AG08395 (cell line): ENCODE results near the gene RAP1GAP2.

ENCODE experiments used
- DNase-seq: peaks from one replicate; pipeline ENCODE4 v3.0.0; 2012; ENCODE audit warnings: mixed read lengths, low spot score

Gene RAP1GAP2

DNA sequence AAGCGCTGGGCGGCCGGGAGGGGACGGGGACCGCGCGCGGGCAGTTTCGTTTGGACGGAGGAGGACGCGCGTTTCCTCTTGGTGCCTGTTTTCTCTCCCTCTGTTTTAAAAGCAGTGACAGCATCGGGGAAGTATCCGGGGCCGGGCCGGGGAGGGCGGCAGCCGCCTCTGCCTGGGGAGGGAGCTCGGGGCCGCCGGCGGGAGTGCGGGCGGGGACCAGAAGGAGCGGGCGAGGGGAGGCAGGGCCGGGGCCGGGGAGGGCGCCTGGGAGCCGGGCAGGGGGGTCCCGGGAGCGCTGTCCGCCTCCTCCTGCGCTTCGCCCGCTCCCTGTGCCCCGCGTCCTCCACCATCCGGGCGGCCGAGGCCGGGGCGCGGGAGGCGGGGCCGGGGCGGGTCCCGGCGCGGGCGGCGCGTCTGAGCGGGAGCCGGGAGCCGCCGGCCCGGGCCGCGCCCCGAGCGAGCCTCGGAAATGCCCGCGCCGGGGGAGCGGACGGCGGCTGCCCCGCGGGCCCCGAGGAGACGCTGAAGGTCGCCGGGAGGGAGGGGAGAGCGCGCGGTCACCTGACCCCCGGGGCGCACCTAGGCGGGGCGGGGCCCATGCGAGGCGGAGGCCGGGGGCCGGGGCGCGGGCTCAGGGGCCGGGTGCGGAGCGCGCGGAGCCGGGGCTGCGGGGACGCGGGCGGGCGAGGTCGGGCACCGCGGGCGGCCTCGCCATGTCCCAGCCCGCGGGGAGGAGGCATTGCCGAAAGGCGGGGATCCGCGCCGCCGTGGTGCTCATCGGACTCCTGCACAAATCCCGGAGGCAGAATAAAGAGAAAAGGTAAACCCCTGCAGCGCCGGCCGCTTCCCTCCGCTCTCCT lies 57.3 kb downstream of the RAP1GAP2 start:
- DNase-seq, result peak; percentile 57

DNA sequence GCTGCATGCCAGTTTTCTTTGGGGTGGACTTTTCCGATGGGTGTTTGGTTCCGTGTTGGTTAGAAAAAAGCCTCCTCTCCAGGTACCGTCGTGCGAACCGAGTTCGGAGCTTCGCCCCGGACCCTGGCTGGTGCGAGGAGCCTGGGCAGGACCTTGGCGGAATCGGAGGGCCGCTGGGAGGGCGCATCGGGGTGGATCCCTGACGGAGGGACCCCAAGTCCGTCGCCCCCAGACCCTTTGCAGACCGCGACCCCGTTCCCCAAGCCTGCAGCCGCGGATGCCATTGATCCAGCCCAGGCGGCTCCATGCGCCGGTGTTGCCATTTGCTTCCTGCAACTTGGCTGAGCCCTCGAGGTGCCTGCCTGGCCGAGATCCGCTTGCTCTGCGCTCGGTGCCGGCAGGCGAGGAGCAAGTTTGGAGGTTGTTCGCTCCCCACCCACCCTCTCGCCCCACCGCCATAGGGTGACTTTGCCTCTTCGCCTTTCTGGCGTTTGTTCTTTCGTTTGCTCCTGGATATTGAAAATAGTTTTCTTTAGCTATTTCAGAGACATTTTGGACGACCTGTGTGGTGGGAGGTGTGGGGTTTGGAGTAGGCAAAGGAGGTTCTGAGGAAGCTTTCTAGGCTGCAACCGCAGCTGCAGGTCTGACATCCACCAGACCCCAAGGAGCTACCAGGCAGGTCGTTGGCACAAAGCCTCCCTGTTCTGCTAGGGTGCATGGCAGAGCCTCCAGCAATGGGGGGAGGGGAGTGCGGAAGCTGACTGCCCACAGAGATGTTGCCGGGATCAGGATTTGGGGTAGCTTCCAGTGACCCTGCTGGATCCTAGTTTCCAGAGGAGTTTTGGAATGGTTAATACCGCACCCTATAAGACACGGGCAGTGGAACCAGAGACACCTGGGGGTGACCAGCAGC lies 58.2 kb downstream of the RAP1GAP2 start:
- no peak for DNase-seq

DNA sequence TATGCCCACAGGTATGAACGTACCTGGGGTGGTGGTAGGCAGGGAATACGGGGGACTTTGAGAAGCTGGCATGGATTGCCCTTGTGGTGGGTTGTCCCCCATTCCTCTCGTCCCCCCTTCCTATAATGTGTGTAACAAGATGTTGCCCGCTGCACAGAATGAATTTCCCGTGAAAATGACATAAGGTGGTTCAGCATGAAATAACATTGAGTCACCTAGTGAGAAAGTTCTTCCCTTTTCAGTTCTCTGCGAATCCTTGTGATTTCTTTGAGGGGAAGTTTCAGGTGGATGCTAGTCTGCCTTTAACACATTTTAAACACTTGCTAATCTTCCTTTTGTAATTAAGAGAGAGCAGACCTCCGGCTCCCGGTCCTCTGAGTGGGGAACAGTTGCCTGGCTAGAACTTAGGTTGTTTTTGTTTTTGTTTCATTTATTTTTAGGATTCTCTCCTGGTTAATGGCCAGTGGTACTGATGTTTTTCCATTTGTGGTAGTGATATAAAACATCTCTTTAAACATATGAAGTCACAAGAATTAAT lies 58.9 kb downstream of the RAP1GAP2 start:
- no peak for DNase-seq

DNA sequence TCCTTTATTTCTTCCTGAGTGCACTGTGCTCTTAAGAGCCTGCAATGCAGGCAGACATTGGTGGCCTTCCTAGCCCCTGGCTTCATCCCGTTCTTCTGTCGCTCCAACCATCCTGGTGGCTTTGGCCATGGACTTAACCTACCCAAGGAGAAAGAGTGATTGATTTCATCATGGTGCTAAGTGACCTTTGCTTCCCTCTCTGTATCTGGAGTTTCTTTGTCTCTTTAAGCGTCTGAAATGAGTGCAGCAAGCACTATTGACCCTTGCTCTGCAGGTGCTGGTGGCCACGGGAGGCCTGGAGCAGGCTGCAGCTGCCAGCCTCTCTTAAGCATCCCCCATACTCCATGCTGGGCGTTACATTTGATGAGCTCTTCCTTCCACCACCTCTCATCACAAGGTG lies 60.5 kb downstream of the RAP1GAP2 start:
- no peak for DNase-seq

DNA sequence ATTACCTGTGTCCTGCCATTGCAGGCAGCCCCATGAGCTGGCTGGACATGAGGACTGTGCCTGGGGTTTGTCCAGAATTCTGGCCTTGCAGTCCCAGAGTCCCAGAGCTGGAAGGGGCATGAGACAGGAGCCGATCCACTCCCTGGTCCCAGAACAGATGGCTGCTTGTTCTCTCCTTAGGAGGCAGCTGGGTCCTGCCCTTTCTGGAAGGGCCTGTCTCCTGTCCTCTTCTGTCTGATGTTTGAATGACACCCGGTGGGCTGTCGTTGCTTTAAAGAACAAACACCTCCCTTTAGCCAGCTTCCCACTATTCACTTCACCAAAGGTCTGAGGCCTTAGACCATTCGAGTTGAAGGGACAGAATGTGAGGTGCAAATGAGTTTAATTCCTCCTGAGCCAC lies 63.8 kb downstream of the RAP1GAP2 start:
- DNase-seq, result no peak

- DNase-seq, result no peak
Measured at GRCh38 chr17:2860883-2861282, 64.6 kb downstream of the RAP1GAP2 start.

- DNase-seq, result no peak
Measured at GRCh38 chr17:2862197-2862596, 66.0 kb downstream of the RAP1GAP2 start.

- no peak for DNase-seq
Measured at GRCh38 chr17:2863204-2863603, 67.0 kb downstream of the RAP1GAP2 start.

DNA sequence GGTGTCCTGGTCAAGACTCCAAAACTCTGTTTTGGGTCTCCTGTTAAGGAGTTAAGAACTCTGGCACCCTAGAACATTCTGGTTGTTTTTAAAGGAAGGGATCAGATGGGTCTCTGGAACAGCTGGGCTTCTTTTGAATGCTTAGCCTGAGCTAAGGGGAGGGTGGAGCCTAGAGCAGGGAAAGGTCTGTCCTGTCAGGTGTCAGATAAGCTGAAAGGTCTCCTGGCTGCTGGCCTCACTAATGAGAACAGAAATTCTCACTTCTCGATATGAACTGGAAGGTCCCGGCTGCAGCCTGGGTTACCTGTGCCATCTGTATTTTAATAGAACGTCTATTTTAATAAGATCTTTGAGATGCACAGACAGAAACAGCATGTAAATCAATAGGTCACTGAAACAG lies 69.0 kb downstream of the RAP1GAP2 start:
- DNase-seq, result no peak

DNA sequence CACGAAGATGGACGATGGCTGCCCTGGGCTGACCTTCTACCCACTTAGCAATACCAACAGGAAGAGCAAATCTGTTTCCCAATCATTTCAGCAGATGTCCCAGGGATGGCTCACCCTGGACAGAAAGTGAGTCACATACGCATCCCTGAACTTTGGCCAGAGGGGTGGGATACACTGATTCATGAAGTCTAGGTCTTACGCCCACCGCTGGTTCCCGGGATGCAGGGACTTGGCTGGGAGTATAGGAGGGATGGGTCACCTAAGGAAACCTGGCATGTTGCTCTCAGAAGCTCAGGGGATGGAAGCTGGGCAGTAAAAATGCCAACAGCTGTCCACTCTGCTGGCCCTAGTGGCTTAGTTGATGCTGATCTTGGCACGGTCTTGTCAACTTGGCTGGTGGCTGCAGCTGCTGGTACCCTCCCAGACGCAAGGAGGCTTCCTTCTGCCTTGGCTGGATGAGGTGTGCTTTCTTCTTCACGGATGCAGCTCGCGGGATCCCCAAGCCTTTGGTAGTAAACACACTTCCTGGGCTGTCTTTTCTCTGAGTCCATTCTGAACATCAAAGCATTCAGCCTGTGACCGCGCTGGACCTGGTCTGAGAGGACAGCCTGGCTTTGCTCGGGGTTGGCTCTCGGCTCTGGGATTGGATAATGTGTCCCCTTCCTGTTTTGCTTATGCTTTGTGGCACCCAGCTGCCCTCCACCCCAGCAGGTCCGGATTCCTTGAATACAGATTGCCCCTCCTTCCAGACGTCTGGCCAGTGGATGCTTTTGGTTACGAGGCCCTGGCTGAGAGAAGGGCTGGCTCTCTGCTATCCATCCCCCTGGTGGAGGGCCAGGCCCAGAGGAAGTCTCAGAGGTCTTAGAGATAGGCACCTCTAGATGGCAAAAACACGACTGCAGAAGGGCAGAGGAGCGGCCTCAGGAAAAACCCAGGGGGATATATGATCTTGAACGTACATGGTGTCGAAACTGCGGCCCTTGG lies 71.5 kb downstream of the RAP1GAP2 start:
- DNase-seq, result peak; percentile 63

- no peak for DNase-seq
Measured at GRCh38 chr17:2869604-2870003, 73.4 kb downstream of the RAP1GAP2 start.

GRCh38 chr17:2871205-2871604 lies 75.0 kb downstream of the RAP1GAP2 start:
- no peak for DNase-seq

- no peak for DNase-seq
Measured at GRCh38 chr17:2871720-2872119, 75.5 kb downstream of the RAP1GAP2 start.

DNA sequence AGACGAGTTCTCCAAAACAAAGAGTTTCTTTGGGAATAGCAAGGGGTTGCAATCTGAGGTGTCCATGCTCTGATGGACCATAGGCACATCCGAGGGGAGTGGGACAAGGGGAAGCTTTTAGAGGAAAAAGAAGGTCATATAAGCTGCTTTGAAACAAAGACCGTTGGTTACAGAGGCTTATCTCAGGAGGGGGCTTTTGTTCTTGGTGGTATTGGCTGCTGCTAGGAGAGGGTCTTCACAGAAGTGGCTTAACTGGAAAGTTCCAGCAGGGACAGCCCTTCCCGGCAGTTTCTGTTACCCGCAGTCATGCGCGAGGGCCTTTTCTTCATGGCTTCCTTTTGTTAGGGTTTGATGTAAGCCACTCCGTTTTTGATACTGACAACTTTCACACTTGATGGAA lies 76.0 kb downstream of the RAP1GAP2 start:
- DNase-seq, result no peak

GRCh38 chr17:2874189-2874686 lies 78.0 kb downstream of the RAP1GAP2 start:
- DNase-seq, result no peak

- DNase-seq, result no peak
Measured at GRCh38 chr17:2875608-2876007, 79.4 kb downstream of the RAP1GAP2 start.

GRCh38 chr17:2876467-2876866 lies 80.2 kb downstream of the RAP1GAP2 start:
- no peak for DNase-seq

DNA sequence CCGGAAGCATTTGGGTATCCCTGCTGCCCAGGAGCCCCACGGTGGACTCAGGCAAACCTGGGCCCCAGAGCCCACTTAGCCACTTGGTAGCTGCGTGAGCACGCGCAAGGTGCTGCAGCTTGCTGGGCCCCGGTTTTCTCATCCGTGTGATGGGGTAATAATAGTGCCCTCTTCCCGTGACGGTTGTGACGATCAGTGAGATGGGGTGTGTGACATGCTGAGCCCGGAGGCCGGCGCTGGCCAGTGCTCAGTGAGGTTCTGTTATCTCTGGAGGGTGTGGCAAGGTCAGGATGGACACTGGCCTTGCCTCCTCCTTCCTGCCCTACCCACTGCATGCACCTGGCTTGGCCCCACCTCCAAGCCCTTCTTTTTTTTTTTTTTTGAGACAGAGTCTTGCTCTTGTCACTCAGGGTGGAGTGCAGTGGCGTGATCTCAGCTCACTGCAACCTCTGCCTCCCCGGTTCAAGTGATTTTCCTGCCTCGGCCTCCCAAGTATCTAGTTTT lies 82.6 kb downstream of the RAP1GAP2 start:
- no peak for DNase-seq

GRCh38 chr17:2880050-2880449 lies 83.8 kb downstream of the RAP1GAP2 start:
- no peak for DNase-seq

DNA sequence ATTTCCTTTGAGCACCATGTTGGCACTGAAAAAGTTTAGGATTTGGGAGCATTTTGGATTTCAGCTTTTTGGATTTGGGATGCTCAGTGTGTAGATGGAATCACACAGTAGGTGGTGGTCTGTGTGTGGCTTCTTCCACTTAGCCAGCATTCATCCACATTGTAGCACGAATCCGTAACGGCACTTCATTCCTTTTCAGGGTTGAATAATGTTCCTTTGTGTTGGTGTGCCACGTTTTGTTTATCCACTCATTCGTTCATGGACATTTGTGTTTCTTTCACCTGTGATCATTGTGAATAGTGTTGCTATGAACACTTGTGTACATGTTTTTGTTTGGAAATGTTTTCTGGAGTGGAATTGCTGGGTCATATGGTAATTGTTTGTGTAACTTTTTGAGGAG lies 85.1 kb downstream of the RAP1GAP2 start:
- no peak for DNase-seq

- DNase-seq, result peak; percentile 70
Measured at GRCh38 chr17:2883544-2884213, 87.4 kb downstream of the RAP1GAP2 start.
